Gastrocnemius medialis (tissue), 4 donors: ENCODE data around the gene LEKR1.

Source experiments
- POLR2A ChIP-seq, 2 donors: fragments of 450-650 bp; IDR thresholded peaks; one replicate each; pipeline ENCODE4 v1.6.1; 2017; ENCODE audit warnings: antibody characterized with exemption in 2 of 2, mild to moderate bottlenecking in 2 of 2, moderate library complexity in 2 of 2
- TF ChIP-seq, protein P1 (sequence below), 5 experiments: fragments of 450-650 bp in 3 of 5; fragments of 200-600 bp in 2 of 5; sonication (generic) in 2 of 5; IDR thresholded peaks in 4 of 5; conservative IDR thresholded peaks in 1 of 5; 1 replicate in 4 of 5; 2 replicates in 1 of 5; pipeline ENCODE4 v1.5.1; 2016 to 2019; ENCODE audit warnings: antibody characterized with exemption in 5 of 5, mild to moderate bottlenecking in 3 of 5, moderate library complexity in 3 of 5

DNA sequence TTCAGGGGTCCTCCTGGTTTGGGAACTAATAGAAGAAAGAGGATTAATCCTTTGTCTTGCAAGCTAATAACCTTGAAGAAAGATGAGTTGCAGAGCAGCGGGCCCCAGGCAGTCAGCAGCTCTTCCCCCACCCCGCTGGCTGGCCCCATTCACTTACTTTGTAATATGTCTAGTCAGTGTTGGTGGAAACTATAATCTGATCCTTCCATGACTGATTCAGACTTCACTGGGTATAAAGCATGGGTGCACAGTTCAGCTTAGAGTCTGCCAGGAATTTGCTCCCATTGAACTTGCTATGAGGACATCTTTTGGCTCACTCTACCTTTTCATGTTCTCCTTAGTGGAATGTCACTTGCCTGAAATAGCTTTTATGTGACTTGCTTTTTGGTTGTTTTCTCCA lies 216.1 kb downstream of the LEKR1 start:
- TF ChIP-seq, protein P1, sequence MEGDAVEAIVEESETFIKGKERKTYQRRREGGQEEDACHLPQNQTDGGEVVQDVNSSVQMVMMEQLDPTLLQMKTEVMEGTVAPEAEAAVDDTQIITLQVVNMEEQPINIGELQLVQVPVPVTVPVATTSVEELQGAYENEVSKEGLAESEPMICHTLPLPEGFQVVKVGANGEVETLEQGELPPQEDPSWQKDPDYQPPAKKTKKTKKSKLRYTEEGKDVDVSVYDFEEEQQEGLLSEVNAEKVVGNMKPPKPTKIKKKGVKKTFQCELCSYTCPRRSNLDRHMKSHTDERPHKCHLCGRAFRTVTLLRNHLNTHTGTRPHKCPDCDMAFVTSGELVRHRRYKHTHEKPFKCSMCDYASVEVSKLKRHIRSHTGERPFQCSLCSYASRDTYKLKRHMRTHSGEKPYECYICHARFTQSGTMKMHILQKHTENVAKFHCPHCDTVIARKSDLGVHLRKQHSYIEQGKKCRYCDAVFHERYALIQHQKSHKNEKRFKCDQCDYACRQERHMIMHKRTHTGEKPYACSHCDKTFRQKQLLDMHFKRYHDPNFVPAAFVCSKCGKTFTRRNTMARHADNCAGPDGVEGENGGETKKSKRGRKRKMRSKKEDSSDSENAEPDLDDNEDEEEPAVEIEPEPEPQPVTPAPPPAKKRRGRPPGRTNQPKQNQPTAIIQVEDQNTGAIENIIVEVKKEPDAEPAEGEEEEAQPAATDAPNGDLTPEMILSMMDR (IDR thresholded peaks at IDR 0.05 in 4 of 5, conservative IDR thresholded peaks at IDR 0.05 in 1 of 5): no peak
- no peak for TF ChIP-seq POLR2A (IDR thresholded peaks at IDR 0.05)
